HepG2 (cell line): ENCODE results near the gene FAM110C. TPM values are rescaled to one million over a fixed set of nuclear protein-coding genes. Genes with fewer than 3 reads are reported as not detected.

Experiments used
- ATAC-seq: fragments of 200-7000 bp; cut with Tn5 transposase; 3 replicates; pipeline ENCODE4 v1.9.1; 2020; ENCODE audit warnings: mild to moderate bottlenecking, moderate library complexity
- BruUV-seq: library from RNA; stranded (reverse); fragments of 400-500 nt; replicated peaks from 2 replicates; lab custom pipeline; 2021; lab: Mats Ljungman, UMichigan
- CTCF ChIA-PET: fragments of 300-600 bp; formaldehyde crosslinking; extraction: SDS; loops from one replicate; lab custom pipeline; 2021; ENCODE audit warnings: low total read pairs, inconsistent platforms, low intra/inter-chr PET ratio; lab: Yijun Ruan, JAX
- POLR2A ChIA-PET: fragments of 350-600 bp; sonication (Branson Sonifier 250); formaldehyde crosslinking; loops from one replicate; lab custom pipeline; 2020; ENCODE audit warnings: antibody characterized with exemption, inconsistent platforms; lab: Yijun Ruan, JAX
- DNase-seq: peaks from one replicate; pipeline ENCODE4 v3.0.0-alpha.2; 2015; ENCODE audit warnings: low spot score
- FAIRE-seq: peaks from 3 replicates; lab custom pipeline; 2011; peaks lifted over from hg19 to GRCh38; lab: Jason Lieb, UNC
- H2AFZ ChIP-seq: one replicate; pipeline ENCODE4 v1.6.1; 2011; ENCODE audit warnings: low read length, inconsistent platforms
- H3K27ac ChIP-seq: fragments of 300-600 bp; 3 replicates; pipeline ENCODE4 v1.8.0; 2011; ENCODE audit warnings: mixed run types, mild to moderate bottlenecking, mixed read lengths, low read length, inconsistent platforms; ENCODE audit not compliant: insufficient read depth; ENCODE audit errors: extremely low read length
- H3K27me3 ChIP-seq, 2 experiments: fragments of 200-600 bp in 1 of 2; 2 replicates in 1 of 2; 3 replicates in 1 of 2; pipeline versions ENCODE4 v1.6.0 to v1.8.0; 2011; ENCODE audit warnings: low read length in 2 of 2, mild to moderate bottlenecking in 2 of 2, moderate library complexity in 2 of 2, inconsistent platforms in 1 of 2; ENCODE audit not compliant: insufficient read depth in 2 of 2, control insufficient read depth in 1 of 2
- H3K36me3 ChIP-seq, 2 experiments: fragments of 200-600 bp in 1 of 2; replicated peaks in 1 of 2; 2 replicates in 1 of 2; 3 replicates in 1 of 2; pipeline versions ENCODE4 v1.5.1 to v1.8.0; 2011; ENCODE audit warnings: low read length in 2 of 2, inconsistent platforms in 1 of 2; ENCODE audit not compliant: insufficient read depth in 2 of 2, control insufficient read depth in 1 of 2
- H3K4me1 ChIP-seq: 2 replicates; pipeline ENCODE4 v1.5.1; 2012; ENCODE audit warnings: low read length, inconsistent platforms; ENCODE audit not compliant: insufficient read depth
- H3K4me2 ChIP-seq: 2 replicates; pipeline ENCODE4 v1.6.0; 2011; ENCODE audit warnings: low read depth, low read length, inconsistent platforms
- H3K4me3 ChIP-seq, 3 experiments: fragments of 200-600 bp in 1 of 3; sonication (generic), shearing (Covaris generic) in 1 of 3; replicated peaks in 1 of 3; 2 replicates each; pipeline ENCODE4 v1.5.1; 2011 to 2016; ENCODE audit warnings: low read length in 3 of 3, inconsistent platforms in 2 of 3, low read depth in 2 of 3, mild to moderate bottlenecking in 2 of 3, control low read depth in 1 of 3, mixed read lengths in 1 of 3; ENCODE audit not compliant: insufficient read depth in 1 of 3
- H3K79me2 ChIP-seq: one replicate; pipeline ENCODE4 v1.6.1; 2011; ENCODE audit warnings: low read length, inconsistent platforms; ENCODE audit not compliant: insufficient read depth
- H3K9ac ChIP-seq: 2 replicates; pipeline ENCODE4 v1.6.0; 2011; ENCODE audit warnings: mild to moderate bottlenecking, low read depth, low read length, inconsistent platforms; ENCODE audit not compliant: insufficient read depth
- H3K9me3 ChIP-seq: 2 replicates; pipeline ENCODE4 v1.5.1; 2012; ENCODE audit warnings: mild to moderate bottlenecking, low read length
- H4K20me1 ChIP-seq: 2 replicates; pipeline ENCODE4 v1.6.0; 2011; ENCODE audit warnings: inconsistent platforms, mild to moderate bottlenecking, low read length, moderate library complexity; ENCODE audit not compliant: insufficient read depth
- POGK ChIP-seq: sonication (generic); formaldehyde crosslinking; conservative IDR thresholded peaks from 2 replicates; pipeline ENCODE4 v1.8.0; 2022; ENCODE audit warnings: mild to moderate bottlenecking, moderate library complexity, missing genetic modification reagents
- THAP8 ChIP-seq: sonication (generic); formaldehyde crosslinking; IDR thresholded peaks from 2 replicates; pipeline ENCODE4 v1.5.1; 2020; ENCODE audit warnings: missing genetic modification reagents, mild to moderate bottlenecking, borderline replicate concordance
- TRIM22 ChIP-seq: fragments of 450-650 bp; IDR thresholded peaks from 2 replicates; pipeline ENCODE4 v1.6.1; 2017
- ZFY ChIP-seq: sonication (generic); formaldehyde crosslinking; IDR thresholded peaks from 2 replicates; pipeline ENCODE4 v1.4.0; 2020; ENCODE audit warnings: missing genetic modification reagents
- ZNF460 ChIP-seq: sonication (generic); formaldehyde crosslinking; IDR thresholded peaks from 2 replicates; pipeline ENCODE4 v1.5.1; 2020; ENCODE audit warnings: missing genetic modification reagents, mild to moderate bottlenecking, borderline replicate concordance
- ZNF629 ChIP-seq: sonication (generic); formaldehyde crosslinking; conservative IDR thresholded peaks from 2 replicates; pipeline ENCODE4 v1.5.0; 2020; ENCODE audit warnings: missing genetic modification reagents
- ZNF777 ChIP-seq: sonication (generic); formaldehyde crosslinking; IDR thresholded peaks from 2 replicates; pipeline ENCODE4 v1.4.0; 2020; ENCODE audit warnings: missing genetic modification reagents
- WGBS: methylation state at CpG from one replicate; pipeline ENCODE4 v1.1.6; 2017; ENCODE audit warnings: low lambda C conversion rate; 5-methylcytosine and 5-hydroxymethylcytosine counted together
- in situ Hi-C: cut with HindIII; loops from 2 replicates; pipeline ENCODE4 v1.10.0; 2017; ENCODE audit warnings: low pct_unique_long_range_greater_than_20kb; ENCODE audit not compliant: extremely low pct_ligation_motif_present
- intact Hi-C: fragments of 100-400 bp; cut with micrococcal nuclease; formaldehyde crosslinking; loops from one replicate; pipeline ENCODE4 v1.10.0; 2022; ENCODE audit not compliant: unreplicated experiment
- polyA plus RNA-seq, 8 experiments: library from polyadenylated mRNA; depleted of rRNA in 3 of 8; stranded (reverse) in 7 of 8; unstranded in 1 of 8; fragments of >200 nt; fragmentation: Illumina TruSeq in 4 of 8; extraction: Trizol in 4 of 8; gene quantifications; 2 replicates each; pipeline versions ENCODE4 v1.2.1 to v1.2.3, GENCODE V29; 2011 to 2016; ENCODE audit warnings: low read depth in 4 of 8, missing spikeins in 1 of 8, mixed read lengths in 1 of 8; ENCODE audit not compliant: insufficient read depth in 1 of 8
- total RNA-seq, 5 experiments: library from RNA; depleted of rRNA; stranded (reverse); fragments of >200 nt; fragmentation: Illumina TruSeq; extraction: Trizol; gene quantifications; 2 replicates each; pipeline ENCODE4 v1.2.3, GENCODE V29; 2016; ENCODE audit warnings: low read depth in 1 of 5
- TF ChIP-seq, protein P1 (sequence below): sonication (generic); formaldehyde crosslinking; IDR thresholded peaks from 2 replicates; pipeline ENCODE4 v1.4.0; 2020; ENCODE audit warnings: missing genetic modification reagents
- TF ChIP-seq, protein P2 (sequence below): sonication (generic); formaldehyde crosslinking; IDR thresholded peaks from 2 replicates; pipeline ENCODE4 v1.5.0; 2020; ENCODE audit warnings: missing genetic modification reagents

The FAM110C gene
- total and polyA plus RNA-seq, 2 of the 13 experiments (the other 11 are each of a cell fraction or from before 2014, with no cell fraction given) = 1.2 to 3.5 TPM

GRCh38 chr2:46131-46470 is 204 bp downstream of the FAM110C start (continued):
- no peak for TF ChIP-seq ZNF629 (CRISPR knock-in tag)

DNA sequence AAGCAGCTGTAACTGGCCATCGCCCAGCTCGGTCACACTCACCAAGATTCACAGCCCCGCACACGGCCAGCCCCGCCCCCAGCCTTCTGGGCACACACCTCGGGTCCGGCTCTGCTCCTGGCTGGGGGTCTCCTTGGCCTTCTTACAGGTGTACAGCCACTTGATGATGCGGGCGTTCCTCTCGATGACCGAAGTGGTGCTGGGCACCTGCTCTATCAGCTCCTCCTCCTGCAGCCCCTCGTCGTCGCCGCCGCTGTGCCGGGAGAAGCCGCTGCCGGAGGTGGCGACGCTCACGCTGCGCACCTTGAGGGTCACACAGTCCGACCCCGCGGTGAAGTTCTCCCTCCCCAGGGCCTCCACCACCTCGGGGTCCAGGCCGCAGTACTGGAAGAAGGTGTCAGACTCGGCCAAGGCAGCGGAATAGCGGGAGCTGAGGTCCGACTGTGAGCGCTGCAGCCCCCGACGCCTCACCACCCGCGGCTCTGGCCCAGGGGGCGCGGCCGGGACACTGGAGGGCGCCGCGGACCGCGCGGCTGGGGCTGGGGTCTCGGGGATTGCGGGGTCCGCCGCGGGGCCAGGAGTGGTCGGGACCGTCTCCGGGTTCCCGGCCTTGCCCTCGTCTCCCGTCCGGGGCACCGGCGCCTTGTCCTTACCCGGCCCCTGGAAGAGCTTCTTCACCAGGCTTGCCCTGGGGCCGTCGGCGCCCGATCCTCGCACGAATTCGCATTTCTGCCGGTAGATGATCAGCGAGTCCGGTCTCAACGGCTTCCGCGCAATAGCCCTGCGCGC is 769 bp downstream of the FAM110C start:
- ChIA-PET POLR2A (no interaction called here), CTCF (no interaction called here)
- Histone ChIP-seq H3K27me3 (peaks cover 0 to 34% of the 10 kb centered on the region in 2 experiments; a peak in 3 of 5 replicates), H3K4me3 (peak overlapping the region; percentile 57 to 73 (median 64); a peak in 5 of 6 replicates), H4K20me1 (no peaks in the 10 kb centered on the region), H3K36me3 (no peaks in the 10 kb centered on the region), H3K4me1 (peaks cover 16% of the 10 kb centered on the region), H2AFZ (no peak overlapping the region), H3K27ac (no peak overlapping the region), H3K79me2 (no peaks in the 10 kb centered on the region), H3K4me2 (peak overlapping the region; percentile 85), H3K9me3 (no peaks in the 10 kb centered on the region), H3K9ac (peak overlapping the region; percentile 32)
- no TSS peak for BruUV-seq
- intact Hi-C loops = no loop called here
- ATAC-seq = peak; percentile 34
- FAIRE-seq = no peak
- no peak for DNase-seq
- 53% methylated on average over 55 of the region's 76 CpGs for WGBS
- TF ChIP-seq ZNF460 (CRISPR knock-in tag) (no peak), TRIM22 (no peak), THAP8 (CRISPR knock-in tag) (0 out of 2 replicates have a peak, but pooled peaks have one; percentile 17), POGK (CRISPR knock-in tag) (no peak), ZNF777 (CRISPR knock-in tag) (peak; percentile 80), ZFY (CRISPR knock-in tag) (0 out of 2 replicates have a peak, but pooled peaks have one; percentile 7)
- TF ChIP-seq, protein P1, sequence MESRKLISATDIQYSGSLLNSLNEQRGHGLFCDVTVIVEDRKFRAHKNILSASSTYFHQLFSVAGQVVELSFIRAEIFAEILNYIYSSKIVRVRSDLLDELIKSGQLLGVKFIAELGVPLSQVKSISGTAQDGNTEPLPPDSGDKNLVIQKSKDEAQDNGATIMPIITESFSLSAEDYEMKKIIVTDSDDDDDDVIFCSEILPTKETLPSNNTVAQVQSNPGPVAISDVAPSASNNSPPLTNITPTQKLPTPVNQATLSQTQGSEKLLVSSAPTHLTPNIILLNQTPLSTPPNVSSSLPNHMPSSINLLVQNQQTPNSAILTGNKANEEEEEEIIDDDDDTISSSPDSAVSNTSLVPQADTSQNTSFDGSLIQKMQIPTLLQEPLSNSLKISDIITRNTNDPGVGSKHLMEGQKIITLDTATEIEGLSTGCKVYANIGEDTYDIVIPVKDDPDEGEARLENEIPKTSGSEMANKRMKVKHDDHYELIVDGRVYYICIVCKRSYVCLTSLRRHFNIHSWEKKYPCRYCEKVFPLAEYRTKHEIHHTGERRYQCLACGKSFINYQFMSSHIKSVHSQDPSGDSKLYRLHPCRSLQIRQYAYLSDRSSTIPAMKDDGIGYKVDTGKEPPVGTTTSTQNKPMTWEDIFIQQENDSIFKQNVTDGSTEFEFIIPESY = peak; percentile 55
- TF ChIP-seq, protein P2, sequence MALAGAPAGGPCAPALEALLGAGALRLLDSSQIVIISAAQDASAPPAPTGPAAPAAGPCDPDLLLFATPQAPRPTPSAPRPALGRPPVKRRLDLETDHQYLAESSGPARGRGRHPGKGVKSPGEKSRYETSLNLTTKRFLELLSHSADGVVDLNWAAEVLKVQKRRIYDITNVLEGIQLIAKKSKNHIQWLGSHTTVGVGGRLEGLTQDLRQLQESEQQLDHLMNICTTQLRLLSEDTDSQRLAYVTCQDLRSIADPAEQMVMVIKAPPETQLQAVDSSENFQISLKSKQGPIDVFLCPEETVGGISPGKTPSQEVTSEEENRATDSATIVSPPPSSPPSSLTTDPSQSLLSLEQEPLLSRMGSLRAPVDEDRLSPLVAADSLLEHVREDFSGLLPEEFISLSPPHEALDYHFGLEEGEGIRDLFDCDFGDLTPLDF (CRISPR knock-in tag) = no peak
- in situ Hi-C loops = no loop called here
